C4-2B (cell line): ENCODE data around the gene LIPM.
A peak's percentile ranks its signal among the peaks of the same experiment; 100 is the strongest.

Source experiments
- H3K27ac ChIP-seq: fragments of 450-650 bp; 2 replicates; pipeline ENCODE4 v1.5.1; 2017
- ZFX ChIP-seq: fragments of 450-650 bp; IDR thresholded peaks from 2 replicates; pipeline ENCODE4 v1.6.1; 2017
- TF ChIP-seq, protein P1 (sequence below): fragments of 450-650 bp; conservative IDR thresholded peaks from 2 replicates; pipeline ENCODE4 v1.5.1; 2017; ENCODE audit warnings: mild to moderate bottlenecking

The LIPM gene

DNA sequence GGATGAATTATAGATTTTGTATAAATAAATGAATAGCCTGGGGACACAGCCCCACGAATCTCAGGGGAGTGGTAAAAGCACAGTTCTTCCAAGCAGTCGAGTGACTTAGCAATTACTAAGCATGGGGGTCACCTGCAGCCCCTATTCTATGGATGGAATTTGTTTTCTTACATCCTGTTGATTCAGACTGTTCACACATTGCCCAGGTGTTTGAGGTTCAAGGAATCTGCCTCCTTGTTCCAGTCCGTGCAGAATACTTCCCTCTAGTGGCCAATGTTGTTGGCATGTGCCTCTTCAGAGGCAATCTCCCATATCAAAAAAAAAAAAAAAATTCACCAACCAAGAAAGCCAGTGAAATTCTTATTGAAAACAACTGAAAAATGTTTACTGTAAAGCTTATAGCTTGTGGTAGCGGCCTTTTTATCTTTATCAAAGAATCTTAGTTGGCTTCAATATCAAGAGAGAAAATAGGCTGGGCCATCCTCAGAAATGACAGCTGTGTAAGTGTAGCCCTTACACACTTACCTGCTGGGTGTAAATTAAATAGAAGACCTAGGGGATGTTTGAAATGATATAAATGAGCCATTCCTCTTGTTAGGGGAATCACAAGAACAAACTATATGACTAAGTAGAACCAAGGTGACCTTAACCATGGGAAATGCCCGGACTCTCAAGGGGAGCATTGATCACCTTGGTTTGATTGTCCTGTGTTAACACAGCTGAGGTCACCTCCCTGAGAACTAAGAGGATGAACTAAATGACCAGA, 7.8 kb downstream of the LIPM start:
- TF ChIP-seq ZFX = no peak
- TF ChIP-seq, protein P1, sequence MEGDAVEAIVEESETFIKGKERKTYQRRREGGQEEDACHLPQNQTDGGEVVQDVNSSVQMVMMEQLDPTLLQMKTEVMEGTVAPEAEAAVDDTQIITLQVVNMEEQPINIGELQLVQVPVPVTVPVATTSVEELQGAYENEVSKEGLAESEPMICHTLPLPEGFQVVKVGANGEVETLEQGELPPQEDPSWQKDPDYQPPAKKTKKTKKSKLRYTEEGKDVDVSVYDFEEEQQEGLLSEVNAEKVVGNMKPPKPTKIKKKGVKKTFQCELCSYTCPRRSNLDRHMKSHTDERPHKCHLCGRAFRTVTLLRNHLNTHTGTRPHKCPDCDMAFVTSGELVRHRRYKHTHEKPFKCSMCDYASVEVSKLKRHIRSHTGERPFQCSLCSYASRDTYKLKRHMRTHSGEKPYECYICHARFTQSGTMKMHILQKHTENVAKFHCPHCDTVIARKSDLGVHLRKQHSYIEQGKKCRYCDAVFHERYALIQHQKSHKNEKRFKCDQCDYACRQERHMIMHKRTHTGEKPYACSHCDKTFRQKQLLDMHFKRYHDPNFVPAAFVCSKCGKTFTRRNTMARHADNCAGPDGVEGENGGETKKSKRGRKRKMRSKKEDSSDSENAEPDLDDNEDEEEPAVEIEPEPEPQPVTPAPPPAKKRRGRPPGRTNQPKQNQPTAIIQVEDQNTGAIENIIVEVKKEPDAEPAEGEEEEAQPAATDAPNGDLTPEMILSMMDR = peak; percentile 79

DNA sequence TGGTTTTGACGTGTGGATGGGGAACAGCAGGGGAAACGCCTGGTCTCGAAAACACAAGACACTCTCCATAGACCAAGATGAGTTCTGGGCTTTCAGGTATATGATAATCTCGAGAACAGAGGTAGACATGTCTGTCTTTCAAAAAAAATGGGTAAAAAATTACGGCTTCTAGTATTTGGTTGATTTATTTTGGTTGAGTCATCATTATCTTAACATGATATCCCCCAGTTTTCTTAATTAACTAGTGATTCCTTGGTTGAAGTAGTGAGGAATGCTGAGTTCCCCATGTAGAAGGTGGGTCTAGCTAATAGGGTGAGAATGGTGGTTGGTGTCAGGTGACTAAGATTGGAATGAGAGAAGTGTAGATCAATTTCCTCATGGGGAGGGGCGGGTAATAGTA, 10.7 kb downstream of the LIPM start:
- no peak overlapping the region for H3K27ac ChIP-seq
- TF ChIP-seq ZFX = no peak
- TF ChIP-seq, protein P1 = no peak

More for the DNA sequence above, 7.8 kb downstream of the LIPM start:
- H3K27ac ChIP-seq = no peak overlapping the region

DNA sequence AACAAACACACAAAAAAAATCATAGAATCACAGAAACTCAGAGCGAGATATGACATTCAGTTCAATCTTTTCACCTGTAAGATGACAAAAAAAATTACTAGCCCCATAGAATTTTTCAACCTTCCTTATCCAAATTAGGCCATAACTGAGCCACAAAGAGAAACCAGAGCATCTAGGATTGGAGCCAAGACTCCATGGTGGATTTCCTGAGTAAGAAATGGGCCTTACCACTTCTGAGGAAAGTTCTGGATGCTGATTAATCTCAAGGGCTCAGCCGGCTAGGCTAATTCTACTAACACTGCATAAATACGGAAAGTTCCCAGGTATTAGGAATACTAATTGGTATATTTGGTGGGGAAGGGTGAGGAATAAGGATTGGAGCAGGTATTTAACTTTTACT, 16.8 kb downstream of the LIPM start:
- TF ChIP-seq, protein P1 = no peak
- TF ChIP-seq ZFX = no peak
- H3K27ac ChIP-seq = no peak overlapping the region

DNA sequence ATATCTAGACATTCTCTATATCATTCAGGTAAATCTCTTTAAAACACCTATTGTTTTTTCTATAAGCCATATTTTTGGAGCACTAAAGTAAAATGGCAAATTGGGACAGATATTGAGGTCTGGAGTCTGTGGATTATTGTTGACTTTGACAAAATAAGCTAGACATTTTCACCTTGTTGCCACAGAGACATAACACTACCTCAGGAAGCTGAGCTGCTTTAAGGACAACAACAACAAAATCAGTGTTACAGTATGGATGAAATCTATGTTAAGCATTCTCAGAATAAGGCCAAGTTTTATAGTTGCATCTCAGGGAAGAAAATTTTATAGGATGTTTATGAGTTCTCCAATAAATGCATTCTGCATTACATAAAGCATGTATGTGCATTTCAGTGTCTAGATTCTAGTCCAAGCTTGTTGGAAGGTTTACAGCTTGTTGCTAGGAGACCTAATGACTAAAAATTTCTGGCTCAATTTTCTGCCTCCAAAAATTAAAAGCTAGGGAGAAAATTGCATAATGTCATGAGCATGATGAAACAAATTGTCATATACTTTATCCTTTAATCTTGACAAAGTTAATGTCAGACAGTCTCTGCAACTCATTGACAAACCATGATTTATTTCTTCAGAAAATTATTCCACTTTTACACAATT, 18.3 kb downstream of the LIPM start:
- H3K27ac ChIP-seq = no peak overlapping the region
- TF ChIP-seq, protein P1 = no peak
- TF ChIP-seq ZFX = no peak

DNA sequence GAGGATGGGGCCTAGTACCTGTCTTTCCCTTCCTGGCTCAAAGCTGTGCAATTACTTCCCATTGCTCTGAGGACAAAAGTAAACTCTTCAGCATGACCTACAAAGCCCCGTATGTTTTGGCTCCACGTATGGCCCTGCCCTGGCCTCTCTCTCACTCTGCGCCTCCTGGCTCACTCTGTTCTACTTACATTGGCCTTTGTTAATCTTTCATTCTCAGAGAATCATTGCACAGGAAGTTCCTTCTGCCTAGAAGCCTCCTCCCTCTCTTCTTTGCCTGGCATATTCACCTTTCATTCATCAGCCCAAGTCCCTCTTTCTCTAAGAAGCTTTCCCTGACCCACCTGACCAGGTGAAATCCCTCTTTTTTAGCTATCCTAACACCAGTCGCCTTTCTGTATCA, 23.9 kb downstream of the LIPM start:
- no peak overlapping the region for H3K27ac ChIP-seq
- TF ChIP-seq, protein P1 = no peak
- TF ChIP-seq ZFX = no peak

DNA sequence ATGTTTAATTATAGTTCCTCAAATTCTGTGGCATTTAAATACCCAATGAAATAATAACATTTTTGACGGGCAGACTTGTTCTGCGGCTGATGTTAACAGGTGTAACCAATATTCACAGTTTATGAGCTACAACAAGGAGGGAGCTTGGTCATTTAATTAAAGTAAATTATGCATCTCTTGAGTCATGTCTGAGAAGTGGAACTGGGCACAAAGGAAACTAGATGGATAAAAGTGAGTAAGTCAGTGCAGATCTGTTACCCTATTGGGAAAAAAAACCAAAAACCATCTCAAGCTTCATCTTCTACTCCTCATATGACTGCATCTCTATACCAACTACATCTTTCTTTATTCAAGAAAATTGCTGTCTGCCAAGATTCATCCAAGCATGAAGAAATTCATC, 25.1 kb downstream of the LIPM start:
- no peak overlapping the region for H3K27ac ChIP-seq
- no peak for TF ChIP-seq ZFX
- TF ChIP-seq, protein P1 = no peak

DNA sequence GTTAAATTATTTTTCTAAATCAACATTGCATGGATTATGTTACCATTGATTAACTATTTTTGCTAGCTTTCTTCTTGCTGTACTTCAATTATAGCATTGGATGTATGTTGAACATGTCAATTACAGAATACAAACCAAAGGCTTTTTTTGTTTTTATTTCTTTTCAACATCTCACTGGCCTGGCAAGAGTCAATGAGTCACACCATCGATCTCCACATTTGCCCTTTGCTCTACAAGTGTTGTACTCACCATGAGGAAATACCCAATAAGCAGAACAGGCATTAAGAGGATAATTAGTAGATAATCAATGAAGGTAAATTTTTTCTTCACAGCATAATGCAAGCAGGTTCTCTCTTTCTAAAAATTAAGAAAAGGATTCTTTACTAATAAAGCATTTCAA, 25.8 kb downstream of the LIPM start:
- TF ChIP-seq ZFX = no peak
- TF ChIP-seq, protein P1 = no peak
- H3K27ac ChIP-seq = no peak overlapping the region
